B cell (primary cell): ENCODE results near the gene CASKIN2. TPM values are rescaled to one million over a fixed set of nuclear protein-coding genes. Genes with fewer than 3 reads are reported as not detected.

Source experiments
- ATAC-seq: fragments of 200-7000 bp; cut with Tn5 transposase; one replicate; pipeline ENCODE4 v1.10.0; 2021; ENCODE audit warnings: low read depth, mild to moderate bottlenecking, moderate number of reproducible peaks, moderate library complexity
- CTCF ChIA-PET: fragments of 350-600 bp; sonication (Branson Sonifier 250); formaldehyde crosslinking; loops from one replicate; lab custom pipeline; 2021; ENCODE audit warnings: antibody characterized with exemption, inconsistent platforms; lab: Charles Lee
- POLR2A ChIA-PET: fragments of 350-600 bp; sonication (Branson Sonifier 250); formaldehyde crosslinking; loops from one replicate; lab custom pipeline; 2021; ENCODE audit warnings: antibody characterized with exemption; lab: Charles Lee
- DNase-seq: peaks from one replicate; pipeline ENCODE4 v3.0.0; 2013
- H2AFZ ChIP-seq: 2 replicates; pipeline ENCODE4 v1.6.1; 2012; ENCODE audit warnings: mild to moderate bottlenecking, low read depth, low read length; ENCODE audit not compliant: insufficient read depth, poor library complexity, severe bottlenecking
- H3K27ac ChIP-seq, 2 donors: 1 replicate in 1 of 2; 2 replicates in 1 of 2; pipeline ENCODE4 v1.5.1; 2012 to 2013; ENCODE audit warnings: low read length in 2 of 2, mild to moderate bottlenecking in 2 of 2, moderate library complexity in 1 of 2
- H3K27me3 ChIP-seq, 4 experiments: fragments of 200-600 bp in 1 of 4; sonication (generic) in 1 of 4; replicated peaks in 1 of 4; 1 replicate in 2 of 4; 2 replicates in 2 of 4; pipeline versions ENCODE4 v1.6.1 to v1.7.0; 2013 to 2016; ENCODE audit warnings: low read length in 3 of 4, mild to moderate bottlenecking in 2 of 4, mixed read lengths in 1 of 4, moderate library complexity in 1 of 4; ENCODE audit not compliant: insufficient read depth in 4 of 4, control insufficient read depth in 3 of 4; ENCODE audit errors: control extremely low read depth in 1 of 4
- H3K36me3 ChIP-seq, 2 experiments: replicated peaks in 1 of 2; 1 replicate in 1 of 2; 2 replicates in 1 of 2; pipeline versions ENCODE4 v1.6.1 to v1.7.1; 2013; ENCODE audit warnings: low read length in 1 of 2; ENCODE audit not compliant: insufficient read depth in 2 of 2, control insufficient read depth in 1 of 2; ENCODE audit errors: control extremely low read depth in 1 of 2, extremely low read depth in 1 of 2
- H3K4me1 ChIP-seq, 2 donors: fragments of 200-600 bp in 1 of 2; sonication (generic) in 1 of 2; 1 replicate in 1 of 2; 2 replicates in 1 of 2; pipeline versions ENCODE4 v1.5.1 to v1.6.1; 2013 to 2017; ENCODE audit warnings: low read length in 2 of 2; ENCODE audit not compliant: control insufficient read depth in 2 of 2, insufficient read depth in 2 of 2
- H3K4me2 ChIP-seq: replicated peaks from 2 replicates; pipeline ENCODE3; 2012; ENCODE audit warnings: mild to moderate bottlenecking, low read depth, low read length; ENCODE audit not compliant: poor library complexity, severe bottlenecking
- H3K4me3 ChIP-seq, 5 experiments: fragments of 200-600 bp in 1 of 5; sonication (generic) in 1 of 5; 1 replicate in 3 of 5; 2 replicates in 2 of 5; pipeline versions ENCODE4 v1.5.1 to v1.7.0; 2011 to 2016; ENCODE audit warnings: low read length in 4 of 5, mild to moderate bottlenecking in 4 of 5, low read depth in 2 of 5, control low read depth in 1 of 5, moderate library complexity in 1 of 5; ENCODE audit not compliant: insufficient read depth in 1 of 5; ENCODE audit errors: control extremely low read depth in 1 of 5, extremely low read depth in 1 of 5
- H3K79me2 ChIP-seq: fragments of 200-600 bp; sonication (generic); one replicate; pipeline ENCODE4 v1.6.0; 2016; ENCODE audit warnings: low read length; ENCODE audit not compliant: control insufficient read depth, insufficient read depth
- H3K9ac ChIP-seq: fragments of 200-600 bp; sonication (generic); 2 replicates; pipeline ENCODE4 v1.6.1; 2017; ENCODE audit warnings: mild to moderate bottlenecking, low read length, moderate library complexity
- H3K9me3 ChIP-seq, 3 donors: one replicate each; pipeline versions ENCODE4 v1.6.1 to v1.7.1; 2013; ENCODE audit warnings: low read length in 2 of 3; ENCODE audit not compliant: control insufficient read depth in 2 of 3, insufficient read depth in 1 of 3; ENCODE audit errors: control extremely low read depth in 1 of 3
- H4K20me1 ChIP-seq: 2 replicates; pipeline ENCODE4 v1.6.0; 2012; ENCODE audit warnings: mild to moderate bottlenecking, low read length; ENCODE audit not compliant: insufficient read depth, control insufficient read depth, poor library complexity, severe bottlenecking
- H3K27ac Mint-ChIP-seq: one replicate; pipeline ENCODE4 v1.8.0; 2021; ENCODE audit warnings: mixed read lengths
- H3K27me3 Mint-ChIP-seq: one replicate; pipeline ENCODE4 v1.8.0; 2021; ENCODE audit warnings: mixed read lengths
- H3K4me1 Mint-ChIP-seq: one replicate; pipeline ENCODE4 v1.8.0; 2021; ENCODE audit warnings: mixed read lengths
- H3K4me3 Mint-ChIP-seq: one replicate; pipeline ENCODE4 v1.8.0; 2021; ENCODE audit warnings: mixed read lengths
- H3K9me3 Mint-ChIP-seq: one replicate; pipeline ENCODE4 v1.8.0; 2022; ENCODE audit warnings: mixed read lengths; ENCODE audit not compliant: insufficient read depth
- CTCF ChIP-seq: fragments of 200-600 bp; IDR thresholded peaks from one replicate; pipeline ENCODE4 v1.8.0; 2022; ENCODE audit warnings: antibody characterized with exemption, mild to moderate bottlenecking
- EZH2 ChIP-seq: IDR thresholded peaks from 2 replicates; pipeline ENCODE4 v1.6.1; 2012; ENCODE audit warnings: borderline replicate concordance, low read depth, mild to moderate bottlenecking, moderate library complexity, low read length; ENCODE audit not compliant: insufficient read depth, poor library complexity, severe bottlenecking
- WGBS: methylation state at CpG from one replicate; pipeline ENCODE4 v1.1.5; 2013; ENCODE audit warnings: missing lambda C conversion rate; ENCODE audit not compliant: insufficient coverage; 5-methylcytosine and 5-hydroxymethylcytosine counted together
- intact Hi-C: fragments of 100-400 bp; cut with micrococcal nuclease; formaldehyde crosslinking; loops from one replicate; pipeline ENCODE4 v1.10.0; 2022
- polyA plus RNA-seq: library from polyadenylated mRNA; depleted of rRNA; stranded (reverse); fragments of >200 nt; gene quantifications from 2 replicates; pipeline ENCODE4 v1.2.3, GENCODE V29; 2012
- total RNA-seq, 2 donors: library from RNA; stranded (reverse); fragments of 120-200 nt in 1 of 2; gene quantifications; 1 replicate in 1 of 2; 2 replicates in 1 of 2; pipeline versions ENCODE4 v1.2.3 to v1.2.4, GENCODE V29; 2013 to 2022

CASKIN2 gene
- total and polyA plus RNA-seq, 2 donors (not counting 1 experiment from before 2014, with no cell fraction given) = 0.37 to 1.00 TPM

GRCh38 chr17:75553295-75554110 lies 38.2 kb upstream of the CASKIN2 start:
- Histone ChIP-seq H4K20me1 (no peaks in the 10 kb centered on the region), H3K36me3 (no peaks in the 10 kb centered on the region), H2AFZ (no peak overlapping the region), H3K4me2 (no peak overlapping the region), H3K9me3 (no peaks in the 10 kb centered on the region), H3K4me1 (no peaks in the 10 kb centered on the region), H3K4me3 (no peak overlapping the region), H3K27ac (no peak overlapping the region), H3K27me3 (no peaks in the 10 kb centered on the region), H3K79me2 (no peaks in the 10 kb centered on the region), H3K9ac (no peak overlapping the region)
- no peaks in the 10 kb centered on the region for H3K27me3 Mint-ChIP-seq
- ATAC-seq (no peak), DNase-seq (no peak)
- POLR2A ChIA-PET = interaction anchor here (0.9 kb wide), 1 partner anchor 18 kb away, joined by 3 read pairs; no protein-coding TSS in a partner anchor
- TF ChIP-seq CTCF (no peak), EZH2 (no peak)
- no peaks in the 10 kb centered on the region for H3K9me3 Mint-ChIP-seq
- intact Hi-C loops = no loop called here
- H3K27ac Mint-ChIP-seq = no peak overlapping the region
- peaks cover 3% of the 10 kb centered on the region for H3K4me1 Mint-ChIP-seq
- H3K4me3 Mint-ChIP-seq = no peak overlapping the region
- WGBS = 92% methylated on average over 2 of the region's 8 CpGs
- CTCF ChIA-PET = interaction anchor here (1.6 kb wide), 1 partner anchor 11 kb away, joined by 4 read pairs; no protein-coding TSS in a partner anchor
